Measurements from ENCODE around the gene PRKCA.

DNA sequence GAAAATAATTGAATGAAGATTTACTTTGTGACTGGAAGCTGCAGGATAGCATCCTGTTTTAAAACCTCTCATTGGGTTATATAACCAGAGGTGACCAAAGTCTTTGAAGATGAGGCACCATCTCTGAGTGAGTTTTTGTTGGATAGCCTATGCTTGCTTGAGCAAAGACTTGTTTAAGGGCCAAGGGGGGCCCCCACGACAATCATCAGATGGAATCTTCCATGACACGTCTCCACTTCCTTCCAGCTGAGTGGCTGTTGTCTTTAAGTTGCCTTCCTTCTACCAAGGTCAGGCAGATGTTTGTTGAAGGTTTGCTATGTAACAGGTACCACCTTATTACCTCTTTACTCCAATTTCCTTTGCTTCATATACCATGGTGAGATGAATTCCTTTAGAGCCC is 188.8 kb downstream of the PRKCA start:
- TF ChIP-seq, protein P1, sequence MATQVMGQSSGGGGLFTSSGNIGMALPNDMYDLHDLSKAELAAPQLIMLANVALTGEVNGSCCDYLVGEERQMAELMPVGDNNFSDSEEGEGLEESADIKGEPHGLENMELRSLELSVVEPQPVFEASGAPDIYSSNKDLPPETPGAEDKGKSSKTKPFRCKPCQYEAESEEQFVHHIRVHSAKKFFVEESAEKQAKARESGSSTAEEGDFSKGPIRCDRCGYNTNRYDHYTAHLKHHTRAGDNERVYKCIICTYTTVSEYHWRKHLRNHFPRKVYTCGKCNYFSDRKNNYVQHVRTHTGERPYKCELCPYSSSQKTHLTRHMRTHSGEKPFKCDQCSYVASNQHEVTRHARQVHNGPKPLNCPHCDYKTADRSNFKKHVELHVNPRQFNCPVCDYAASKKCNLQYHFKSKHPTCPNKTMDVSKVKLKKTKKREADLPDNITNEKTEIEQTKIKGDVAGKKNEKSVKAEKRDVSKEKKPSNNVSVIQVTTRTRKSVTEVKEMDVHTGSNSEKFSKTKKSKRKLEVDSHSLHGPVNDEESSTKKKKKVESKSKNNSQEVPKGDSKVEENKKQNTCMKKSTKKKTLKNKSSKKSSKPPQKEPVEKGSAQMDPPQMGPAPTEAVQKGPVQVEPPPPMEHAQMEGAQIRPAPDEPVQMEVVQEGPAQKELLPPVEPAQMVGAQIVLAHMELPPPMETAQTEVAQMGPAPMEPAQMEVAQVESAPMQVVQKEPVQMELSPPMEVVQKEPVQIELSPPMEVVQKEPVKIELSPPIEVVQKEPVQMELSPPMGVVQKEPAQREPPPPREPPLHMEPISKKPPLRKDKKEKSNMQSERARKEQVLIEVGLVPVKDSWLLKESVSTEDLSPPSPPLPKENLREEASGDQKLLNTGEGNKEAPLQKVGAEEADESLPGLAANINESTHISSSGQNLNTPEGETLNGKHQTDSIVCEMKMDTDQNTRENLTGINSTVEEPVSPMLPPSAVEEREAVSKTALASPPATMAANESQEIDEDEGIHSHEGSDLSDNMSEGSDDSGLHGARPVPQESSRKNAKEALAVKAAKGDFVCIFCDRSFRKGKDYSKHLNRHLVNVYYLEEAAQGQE (IDR thresholded peaks at IDR 0.05; ENCODE audit: insufficient read depth in 1 of 2, low read depth in 2 of 2, low read length in 2 of 2): no peak
- TF ChIP-seq POLR2AphosphoS5 (IDR thresholded peaks at IDR 0.05; ENCODE audit: low read depth, low read length) (no peak), SIN3A (IDR thresholded peaks at IDR 0.05; ENCODE audit: borderline replicate concordance, insufficient read depth, low read length) (no peak), TAF1 (IDR thresholded peaks at IDR 0.05; ENCODE audit: borderline replicate concordance, insufficient read depth, low read length) (no peak)
